Measurements from ENCODE around the gene CABLES2.
A peak's percentile ranks its signal among the peaks of the same experiment; 100 is the strongest.
"Not testable (repeated sequence)": the region's sequence is repeated elsewhere in the genome, so short reads cannot be mapped to it uniquely, and the experiment has no call there.

The CABLES2 gene

DNA sequence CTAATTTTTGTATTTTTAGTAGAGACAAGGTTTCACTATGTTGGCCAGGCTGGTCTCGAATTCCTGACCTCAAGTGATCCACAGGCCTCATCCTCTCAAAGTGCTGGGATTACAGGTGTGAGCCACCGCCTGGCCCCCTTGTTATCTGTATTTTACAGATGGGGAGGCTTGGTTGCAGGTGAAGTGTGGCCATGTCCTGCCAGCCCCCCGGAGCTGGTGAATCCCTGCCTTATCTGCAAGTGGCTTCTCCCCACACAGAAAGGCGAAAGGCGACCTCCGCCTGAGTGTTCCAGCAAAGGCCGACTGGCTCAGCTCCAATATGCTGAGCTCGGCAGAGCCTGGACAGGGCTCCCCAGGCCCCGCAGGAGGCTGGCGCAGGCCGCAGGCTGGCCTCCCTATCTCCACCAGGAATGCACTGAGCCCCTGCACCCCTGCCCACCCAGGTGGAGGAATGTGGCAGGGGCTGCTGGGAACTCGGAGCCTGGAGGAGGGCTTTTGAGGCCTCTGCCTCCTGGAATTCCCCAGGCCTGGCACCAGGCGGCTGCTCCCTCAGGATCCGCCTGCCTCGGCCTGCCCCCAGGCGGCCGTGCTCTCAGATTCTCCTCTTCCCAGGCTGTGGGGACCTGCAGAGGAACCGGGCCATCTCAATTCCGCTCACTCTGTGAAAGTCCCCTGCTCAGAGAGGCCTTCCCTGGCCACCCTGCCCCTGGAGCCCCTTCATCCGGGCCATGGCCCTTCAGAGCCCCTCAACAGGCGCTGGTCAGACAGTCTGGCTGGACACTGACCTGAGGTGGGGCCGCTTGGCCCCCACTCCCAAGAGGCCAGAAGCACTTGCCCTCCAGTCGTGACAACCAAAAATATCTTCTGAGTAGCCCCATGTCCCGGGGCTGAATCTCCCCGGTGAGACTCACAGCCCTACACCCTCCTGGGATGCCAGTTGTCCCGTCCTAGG is 30.7 kb downstream of the CABLES2 start:
- H3K4me3 ChIP-seq (replicated peaks in 1 of 2; ENCODE audit: low read depth in 2 of 2, low read length in 2 of 2), result no peak overlapping the region
- peak in 1 of 2 donors; percentile 84 for DNase-seq (ENCODE audit: low read depth in 2 of 2)
- TF ChIP-seq, protein P1, sequence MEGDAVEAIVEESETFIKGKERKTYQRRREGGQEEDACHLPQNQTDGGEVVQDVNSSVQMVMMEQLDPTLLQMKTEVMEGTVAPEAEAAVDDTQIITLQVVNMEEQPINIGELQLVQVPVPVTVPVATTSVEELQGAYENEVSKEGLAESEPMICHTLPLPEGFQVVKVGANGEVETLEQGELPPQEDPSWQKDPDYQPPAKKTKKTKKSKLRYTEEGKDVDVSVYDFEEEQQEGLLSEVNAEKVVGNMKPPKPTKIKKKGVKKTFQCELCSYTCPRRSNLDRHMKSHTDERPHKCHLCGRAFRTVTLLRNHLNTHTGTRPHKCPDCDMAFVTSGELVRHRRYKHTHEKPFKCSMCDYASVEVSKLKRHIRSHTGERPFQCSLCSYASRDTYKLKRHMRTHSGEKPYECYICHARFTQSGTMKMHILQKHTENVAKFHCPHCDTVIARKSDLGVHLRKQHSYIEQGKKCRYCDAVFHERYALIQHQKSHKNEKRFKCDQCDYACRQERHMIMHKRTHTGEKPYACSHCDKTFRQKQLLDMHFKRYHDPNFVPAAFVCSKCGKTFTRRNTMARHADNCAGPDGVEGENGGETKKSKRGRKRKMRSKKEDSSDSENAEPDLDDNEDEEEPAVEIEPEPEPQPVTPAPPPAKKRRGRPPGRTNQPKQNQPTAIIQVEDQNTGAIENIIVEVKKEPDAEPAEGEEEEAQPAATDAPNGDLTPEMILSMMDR (IDR thresholded peaks at IDR 0.05; ENCODE audit: low read depth, low read length), result peak; percentile 17

DNA sequence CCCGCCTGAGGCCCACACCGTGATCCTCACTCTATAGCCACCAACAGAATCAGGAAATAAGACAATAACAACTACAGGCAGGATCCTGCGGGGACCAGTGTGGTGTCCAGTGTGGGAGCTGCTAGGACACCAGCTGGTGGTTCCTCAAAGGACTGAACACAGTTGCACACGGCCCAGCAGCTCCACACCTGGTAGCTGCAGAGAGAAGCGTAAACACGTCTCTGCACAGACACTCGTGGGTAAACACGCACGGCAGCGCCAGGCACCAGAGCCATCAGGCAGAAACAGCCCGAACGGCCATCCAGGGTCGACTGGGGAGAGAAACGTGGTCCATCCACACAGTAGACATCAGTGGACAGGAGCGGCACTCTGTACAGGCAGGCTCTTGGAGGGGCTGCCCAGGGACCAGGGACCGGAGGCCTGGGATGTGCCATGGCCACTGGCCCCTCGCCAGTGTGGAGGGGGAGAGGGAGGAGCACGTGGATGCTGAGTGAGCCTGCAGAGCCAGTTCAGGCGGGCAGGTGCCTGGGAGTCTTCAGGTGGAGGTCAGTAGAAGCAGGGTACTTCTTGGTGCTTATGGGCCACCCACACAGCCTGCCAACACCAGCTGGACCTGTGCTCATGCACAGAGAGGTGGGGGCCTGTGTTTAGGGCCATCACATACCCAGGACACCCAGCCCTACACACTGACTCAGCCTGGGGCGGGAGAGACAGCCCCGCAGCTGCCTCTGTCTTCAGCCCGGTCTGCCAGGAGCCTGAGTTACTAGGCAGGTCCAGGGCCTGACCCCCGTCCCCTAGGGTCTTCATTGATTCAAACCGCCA is 32.5 kb downstream of the CABLES2 start:
- TF ChIP-seq, protein P1 (IDR thresholded peaks at IDR 0.05; ENCODE audit: low read depth, low read length), result no peak
- H3K4me3 ChIP-seq (replicated peaks in 1 of 2; ENCODE audit: low read depth in 2 of 2, low read length in 2 of 2), result no peak overlapping the region
- no peak for DNase-seq (ENCODE audit: low read depth in 2 of 2)

DNA sequence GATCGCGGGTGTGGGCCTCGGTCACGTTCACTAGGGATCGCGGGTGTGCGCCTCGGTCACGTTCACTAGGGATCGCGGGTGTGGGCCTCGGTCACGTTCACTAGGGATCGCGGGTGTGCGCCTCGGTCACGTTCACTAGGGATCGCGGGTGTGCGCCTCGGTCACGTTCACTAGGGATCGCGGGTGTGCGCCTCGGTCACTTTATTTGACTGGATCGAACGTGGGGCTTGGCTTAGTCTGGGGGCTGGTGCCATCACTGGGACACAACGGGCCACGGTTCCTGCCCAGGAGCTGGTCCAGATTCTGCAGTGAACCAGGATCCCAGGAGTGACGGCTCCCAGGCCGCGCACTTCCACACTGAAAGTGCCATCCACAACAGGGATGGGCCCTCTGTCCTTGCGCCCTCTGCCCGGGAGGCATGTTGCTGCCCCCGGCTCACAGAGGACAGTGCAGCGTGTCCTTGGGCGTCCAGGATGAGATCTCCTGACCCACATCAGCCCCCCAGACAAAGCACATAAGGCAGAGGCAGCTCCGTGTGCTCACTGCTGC is 33.4 kb downstream of the CABLES2 start:
- DNase-seq (ENCODE audit: low read depth in 2 of 2); H3K4me3 ChIP-seq (replicated peaks in 1 of 2; ENCODE audit: low read depth in 2 of 2, low read length in 2 of 2): not testable (repeated sequence)

DNA sequence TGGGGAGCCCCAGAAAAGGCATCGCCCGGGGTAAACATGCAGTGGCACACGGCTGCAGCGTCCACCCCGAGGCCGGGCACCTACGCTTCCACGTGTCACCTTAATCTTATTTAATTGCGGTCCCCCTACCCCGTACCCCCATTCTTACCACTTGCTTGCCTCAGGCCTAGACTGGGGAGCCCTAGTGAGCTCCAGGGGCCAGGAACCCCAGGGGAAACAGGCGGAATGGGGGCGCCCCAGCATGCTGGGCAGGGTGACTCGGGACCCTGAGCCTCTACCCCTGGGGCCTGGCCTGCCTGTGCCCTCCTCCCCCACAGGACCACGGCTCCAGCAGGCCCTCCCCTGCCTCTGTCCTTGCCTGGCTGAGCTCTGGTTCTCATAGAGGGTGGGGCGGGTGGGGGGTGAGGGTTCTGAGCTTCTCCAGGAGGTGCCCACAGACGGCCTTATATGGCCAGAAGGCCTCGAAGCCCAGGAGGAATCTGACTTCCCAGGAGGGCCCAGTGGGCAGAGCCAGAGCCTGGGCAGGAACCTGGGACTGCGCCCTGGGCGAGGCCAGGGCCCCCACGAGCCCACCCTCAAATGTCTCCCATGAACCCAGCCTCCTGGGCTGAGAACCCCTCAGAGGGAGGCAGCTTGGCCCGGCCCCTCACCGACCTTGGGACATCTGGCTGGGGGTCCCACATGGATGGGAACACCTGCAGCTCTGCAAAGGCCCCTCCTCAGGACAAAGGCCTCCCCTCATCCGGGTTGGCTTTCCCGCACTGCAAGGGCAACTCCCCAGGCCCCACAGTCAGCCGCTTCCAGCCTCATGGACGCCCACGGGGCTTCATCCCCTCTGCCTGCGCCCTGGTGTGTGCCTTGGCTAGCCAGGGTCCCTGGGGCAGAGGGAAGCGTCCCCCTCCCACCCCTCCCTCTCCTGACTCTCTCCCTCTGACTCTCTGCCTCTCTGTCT is 34.8 kb downstream of the CABLES2 start:
- TF ChIP-seq, protein P1 (IDR thresholded peaks at IDR 0.05; ENCODE audit: low read depth, low read length), result no peak
- no peak for DNase-seq (ENCODE audit: low read depth in 2 of 2)
- no peak overlapping the region for H3K4me3 ChIP-seq (replicated peaks in 1 of 2; ENCODE audit: low read depth in 2 of 2, low read length in 2 of 2)

DNA sequence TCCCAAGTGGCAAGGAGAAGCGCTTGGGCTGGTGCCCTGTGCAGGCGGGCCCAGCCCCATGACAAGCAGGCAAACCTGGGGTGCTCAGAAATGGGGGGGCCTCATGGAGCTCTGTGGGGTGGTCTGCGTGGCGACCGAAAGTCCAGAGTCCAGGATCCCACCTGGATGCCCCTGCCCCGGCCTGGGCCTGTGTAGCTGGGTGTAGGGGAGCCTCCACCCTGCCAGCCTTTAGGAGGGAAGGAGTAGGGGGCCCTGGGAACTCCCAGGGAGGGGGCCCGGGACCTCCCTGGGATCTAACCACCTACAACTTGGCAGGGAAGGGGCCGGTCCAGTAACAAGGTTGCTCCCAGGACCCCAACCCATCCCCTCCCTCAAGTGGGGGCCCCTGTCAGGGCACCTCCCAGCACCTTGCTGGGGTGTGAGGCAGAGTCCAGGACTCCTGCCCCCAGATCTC is 35.5 kb downstream of the CABLES2 start:
- TF ChIP-seq, protein P1 (IDR thresholded peaks at IDR 0.05; ENCODE audit: low read depth, low read length), result no peak
- H3K4me3 ChIP-seq (replicated peaks in 1 of 2; ENCODE audit: low read depth in 2 of 2, low read length in 2 of 2), result no peak overlapping the region
- DNase-seq (ENCODE audit: low read depth in 2 of 2), result no peak

GRCh38 chr20:62370807-62371587 is 36.1 kb downstream of the CABLES2 start:
- H3K4me3 ChIP-seq (replicated peaks in 1 of 2; ENCODE audit: low read depth in 2 of 2, low read length in 2 of 2), result no peak overlapping the region
- no peak for DNase-seq (ENCODE audit: low read depth in 2 of 2)
- TF ChIP-seq, protein P1 (IDR thresholded peaks at IDR 0.05; ENCODE audit: low read depth, low read length), result no peak
